IPS-NIHi11 (cell line): Measurements from ENCODE around the gene DCTN4.
"Not testable (repeated sequence)": the region's sequence is repeated elsewhere in the genome, so short reads cannot be mapped to it uniquely, and the experiment has no call there.

Source experiments
- DNase-seq: peaks from one replicate; pipeline ENCODE4 v3.0.0; 2012; ENCODE audit warnings: mixed read lengths, low spot score

DCTN4 gene

GRCh38 chr5:150778517-150779396 is 19.9 kb upstream of the DCTN4 start, which contains the start of gene SMIM3:
Gene SMIM3, plus strand, starts transcription at chr5:150778757. Its CDS starts 16,684 bp downstream, at chr5:150795441.
- DNase-seq, result peak; percentile 90

- peak; percentile 19 for DNase-seq
These were observed 19.3 kb upstream of the DCTN4 start for GRCh38 chr5:150778088-150778516.

GRCh38 chr5:150777685-150778084 is 18.9 kb upstream of the DCTN4 start:
- DNase-seq, result no peak

- no peak for DNase-seq
These were observed 15.3 kb upstream of the DCTN4 start for GRCh38 chr5:150774145-150774544.

- no peak for DNase-seq
These were observed 12.4 kb upstream of the DCTN4 start for GRCh38 chr5:150771034-150771795.

- no peak for DNase-seq
These were observed 7.4 kb upstream of the DCTN4 start for GRCh38 chr5:150766251-150766650.

GRCh38 chr5:150765799-150766169 is 7.0 kb upstream of the DCTN4 start:
- DNase-seq, result no peak

GRCh38 chr5:150765011-150765798 is 6.4 kb upstream of the DCTN4 start:
- DNase-seq, result no peak

GRCh38 chr5:150764530-150764929 is 5.7 kb upstream of the DCTN4 start:
- DNase-seq, result no peak

GRCh38 chr5:150763023-150763769 is 4.4 kb upstream of the DCTN4 start:
- DNase-seq, result no peak

- no peak for DNase-seq
These were observed 3.4 kb upstream of the DCTN4 start for GRCh38 chr5:150762211-150762610.

- DNase-seq, result no peak
These were observed 442 bp upstream of the DCTN4 start for GRCh38 chr5:150759334-150759583.

GRCh38 chr5:150758203-150758530 is 650 bp downstream of the DCTN4 start:
- DNase-seq, result no peak

GRCh38 chr5:150757087-150757649 is 1.6 kb downstream of the DCTN4 start:
- DNase-seq, result no peak

GRCh38 chr5:150753863-150754262 is 5.0 kb downstream of the DCTN4 start:
- no peak for DNase-seq

GRCh38 chr5:150753463-150753862 is 5.4 kb downstream of the DCTN4 start:
- no peak for DNase-seq

GRCh38 chr5:150751096-150751891 is 7.5 kb downstream of the DCTN4 start:
- no peak for DNase-seq

GRCh38 chr5:150750469-150750868 is 8.3 kb downstream of the DCTN4 start:
- DNase-seq, result no peak

GRCh38 chr5:150743142-150743488 is 15.7 kb downstream of the DCTN4 start:
- DNase-seq, result not testable (repeated sequence)

GRCh38 chr5:150742455-150743141 is 16.2 kb downstream of the DCTN4 start:
- DNase-seq, result not testable (repeated sequence)
